Activated CD4-positive, alpha-beta memory T cell treated with anti-CD3 and anti-CD28 coated beads, Interleukin-2, amount 10 ng/mL, durations not matched to agents 7 days and 5 days (primary cell): Measurements from ENCODE around the gene PDK2. TPM values are rescaled to one million over a fixed set of nuclear protein-coding genes. Genes with fewer than 3 reads are reported as not detected.
A peak's percentile ranks its signal among the peaks of the same experiment; 100 is the strongest.

Experiments used
- CTCF ChIA-PET: fragments of 350-600 bp; sonication (Branson Sonifier 250); formaldehyde crosslinking; loops from one replicate; lab custom pipeline; 2021; ENCODE audit warnings: antibody characterized with exemption, inconsistent platforms; lab: Charles Lee
- POLR2A ChIA-PET: fragments of 350-600 bp; sonication (Branson Sonifier 250); formaldehyde crosslinking; loops from one replicate; lab custom pipeline; 2021; ENCODE audit warnings: antibody characterized with exemption; lab: Charles Lee
- DNase-seq: peaks from one replicate; pipeline ENCODE4 v3.0.0-alpha.2; 2020
- H3K27ac Mint-ChIP-seq: one replicate; pipeline ENCODE4 v1.8.0; 2021; ENCODE audit warnings: mild to moderate bottlenecking, mixed read lengths
- H3K27me3 Mint-ChIP-seq: one replicate; pipeline ENCODE4 v1.8.0; 2021; ENCODE audit warnings: mixed read lengths
- H3K36me3 Mint-ChIP-seq: one replicate; pipeline ENCODE4 v1.8.0; 2021; ENCODE audit warnings: low read depth, mixed read lengths
- H3K4me1 Mint-ChIP-seq: one replicate; pipeline ENCODE4 v1.8.0; 2021; ENCODE audit warnings: mixed read lengths
- H3K4me3 Mint-ChIP-seq: one replicate; pipeline ENCODE4 v1.8.0; 2021; ENCODE audit warnings: mild to moderate bottlenecking, mixed read lengths
- H3K9me3 Mint-ChIP-seq: one replicate; pipeline ENCODE4 v1.8.0; 2021; ENCODE audit warnings: mixed read lengths
- total RNA-seq, 2 experiments: library from RNA; stranded (reverse); gene quantifications; one replicate each; pipeline ENCODE4 v1.2.3, GENCODE V29; 2021

Gene PDK2
- total RNA-seq, 2 experiments from 2014 or later = 19.6 to 23.4 TPM

DNA sequence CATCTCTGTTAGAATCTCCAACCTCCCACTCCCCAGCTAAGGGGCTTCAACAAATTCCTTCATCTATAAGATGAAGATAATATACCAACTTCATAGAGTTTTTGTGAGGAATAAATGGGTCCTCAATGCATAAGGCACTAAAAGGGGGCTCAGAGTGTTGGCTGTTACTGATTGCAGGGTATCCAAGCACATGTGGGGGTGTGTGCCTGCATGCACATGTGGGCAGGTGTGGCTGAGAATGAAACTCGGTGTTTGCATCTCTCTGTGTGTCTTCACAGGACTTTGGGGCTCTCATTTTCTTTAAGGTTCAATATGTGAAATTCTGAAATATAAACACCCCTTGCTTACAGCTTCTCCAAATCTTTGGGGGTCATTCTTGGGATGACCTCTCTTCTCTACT is 59.5 kb downstream of the PDK2 start:
- H3K4me3 Mint-ChIP-seq = no peak overlapping the region
- peaks cover 43% of the 10 kb centered on the region for H3K4me1 Mint-ChIP-seq
- peaks cover 6% of the 10 kb centered on the region for H3K36me3 Mint-ChIP-seq
- no peaks in the 10 kb centered on the region for H3K9me3 Mint-ChIP-seq
- DNase-seq = no peak
- ChIA-PET CTCF (interaction anchor here (0.9 to 1.1 kb wide), 3 partner anchors 15 to 60 kb away, joined by 3 to 4 read pairs (median 3); no protein-coding TSS in a partner anchor), POLR2A (interaction anchor here (1.6 to 1.8 kb wide), 2 partner anchors 12 to 15 kb away, joined by 6 to 7 read pairs; no protein-coding TSS in a partner anchor)
- no peak overlapping the region for H3K27ac Mint-ChIP-seq
- no peaks in the 10 kb centered on the region for H3K27me3 Mint-ChIP-seq

DNA sequence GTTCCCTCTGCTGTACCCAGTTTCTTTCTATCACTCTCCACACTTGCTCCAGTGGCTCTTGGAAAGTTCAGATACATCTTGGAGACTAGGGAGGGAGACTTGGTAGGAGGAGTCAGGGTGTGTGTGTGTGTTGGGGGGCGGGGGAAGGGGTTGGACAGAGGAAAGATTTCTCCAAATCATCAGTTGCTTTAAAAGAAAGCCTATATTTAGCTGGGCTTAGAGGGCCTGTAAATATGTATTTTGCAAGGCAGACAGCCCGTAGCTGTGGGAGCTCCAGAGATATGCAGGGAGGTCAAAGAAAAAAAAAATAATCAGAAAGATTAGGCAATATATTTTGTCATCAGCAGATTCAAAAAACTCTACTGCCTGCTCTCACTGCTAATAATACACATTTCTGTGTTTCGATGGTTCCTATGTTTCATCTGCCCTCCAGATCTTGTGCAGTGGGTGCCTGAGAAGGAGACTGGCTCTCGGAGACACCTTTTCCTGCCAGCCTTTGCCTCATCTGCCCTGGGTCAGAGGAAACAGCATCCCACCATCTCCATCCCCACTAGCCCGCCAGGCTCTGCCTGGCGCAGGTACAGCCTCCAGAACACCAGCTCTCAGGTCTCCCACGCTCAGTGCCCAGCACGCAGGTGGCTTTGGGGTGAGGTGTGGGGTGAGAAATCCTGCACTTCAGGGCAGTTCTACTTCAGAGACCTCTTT is 60.1 kb downstream of the PDK2 start:
- H3K4me1 Mint-ChIP-seq = peaks cover 44% of the 10 kb centered on the region
- peaks cover 4% of the 10 kb centered on the region for H3K27me3 Mint-ChIP-seq
- H3K36me3 Mint-ChIP-seq = peaks cover 6% of the 10 kb centered on the region
- DNase-seq = no peak
- H3K9me3 Mint-ChIP-seq = no peaks in the 10 kb centered on the region
- no peak overlapping the region for H3K4me3 Mint-ChIP-seq
- CTCF ChIA-PET = interaction anchor here (1.1 to 1.2 kb wide), 2 partner anchors 14 to 61 kb away, joined by 3 read pairs; no protein-coding TSS in a partner anchor
- POLR2A ChIA-PET = interaction anchor here (1.6 to 1.8 kb wide), 2 partner anchors 13 to 16 kb away, joined by 6 to 7 read pairs; no protein-coding TSS in a partner anchor
- no peak overlapping the region for H3K27ac Mint-ChIP-seq

DNA sequence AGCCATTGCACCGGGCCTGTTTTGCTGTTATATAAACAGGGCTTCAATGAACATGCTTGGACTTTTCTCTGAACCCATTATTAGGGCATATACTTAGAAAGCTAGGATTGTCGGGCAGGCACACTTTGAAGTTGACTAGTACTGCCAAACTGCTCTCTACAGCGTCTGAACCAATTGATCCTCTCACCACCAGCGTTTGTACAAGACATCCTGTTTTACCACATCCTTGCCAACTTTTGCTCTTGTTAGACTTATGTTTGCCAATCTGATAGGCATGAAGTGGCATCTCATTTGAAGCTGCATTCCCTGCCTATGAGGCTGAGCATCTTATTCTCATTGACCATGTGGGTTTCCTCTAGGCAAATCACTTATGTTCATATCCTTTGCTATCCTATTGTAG is 62.7 kb downstream of the PDK2 start:
- Mint-ChIP-seq H3K27ac (peak overlapping the region; percentile 11), H3K36me3 (no peaks in the 10 kb centered on the region), H3K4me3 (no peak overlapping the region), H3K4me1 (peaks cover 51% of the 10 kb centered on the region), H3K27me3 (peaks cover 7% of the 10 kb centered on the region), H3K9me3 (no peaks in the 10 kb centered on the region)
- CTCF ChIA-PET = interaction anchor here (1.1 to 2.2 kb wide), 4 partner anchors 12 to 64 kb away, joined by 3 to 16 read pairs (median 6); no protein-coding TSS in a partner anchor
- POLR2A ChIA-PET = interaction anchor here (1.2 to 1.5 kb wide), 3 partner anchors 9 to 19 kb away, joined by 4 to 6 read pairs (median 4); no protein-coding TSS in a partner anchor
- DNase-seq = peak; percentile 35

DNA sequence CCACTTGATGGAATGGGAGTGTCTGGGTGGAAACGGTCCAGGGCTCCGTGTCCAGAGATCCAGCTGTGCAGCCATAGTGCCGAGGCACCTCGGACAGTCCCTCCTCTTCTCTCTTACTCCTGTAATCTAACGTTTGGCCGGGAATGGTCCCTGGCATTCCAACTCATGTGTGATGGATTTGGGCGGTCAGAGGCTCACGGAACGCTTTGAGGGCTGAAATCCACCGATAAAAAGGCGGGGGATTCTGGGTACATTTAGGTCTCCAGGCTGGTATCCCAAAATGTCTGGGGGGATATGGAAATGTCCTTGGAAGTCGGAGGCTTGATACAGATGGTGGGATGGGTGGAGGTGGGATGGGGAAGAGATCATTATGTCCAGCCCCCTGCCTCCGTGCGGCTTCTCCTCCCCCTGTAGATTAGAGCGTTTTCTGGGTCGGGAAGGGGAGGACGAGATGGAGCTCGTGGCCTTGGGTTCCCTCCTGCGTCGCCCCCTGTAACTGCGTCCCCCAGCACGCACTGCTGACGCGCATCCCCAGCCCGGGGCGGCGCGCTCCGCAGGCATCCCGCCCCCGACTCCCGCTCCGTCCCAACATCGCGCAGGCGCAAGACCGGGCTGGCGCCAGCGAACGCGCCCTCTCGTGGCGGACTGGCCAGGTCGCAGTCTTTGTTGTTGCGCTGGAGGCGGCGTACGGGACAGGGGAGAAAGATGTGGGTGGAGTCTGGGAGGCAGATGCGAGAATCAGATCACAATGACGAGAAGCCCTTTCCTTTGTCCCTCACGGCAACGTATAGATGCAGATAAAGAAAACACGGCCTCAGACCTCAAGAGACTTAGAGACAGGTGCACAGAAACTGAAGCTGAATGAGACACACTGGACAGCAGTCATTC is 66.1 kb downstream of the PDK2 start:
- ChIA-PET POLR2A (interaction anchor here (0.8 to 2.8 kb wide), 8 partner anchors 8 to 46 kb away, joined by 3 to 47 read pairs (median 3); partner anchors contain the start of gene PPP1R9B), CTCF (interaction anchor here (1.0 to 2.8 kb wide), 20 partner anchors 9 to 236 kb away, joined by 3 to 58 read pairs (median 10); partner anchors contain the start of genes COL1A1, LRRC59 and PPP1R9B)
- DNase-seq = peak; percentile 96
- Mint-ChIP-seq H3K4me3 (peak overlapping the region; percentile 70), H3K4me1 (peaks cover 36% of the 10 kb centered on the region), H3K36me3 (no peaks in the 10 kb centered on the region), H3K27ac (peak overlapping the region; percentile 75), H3K27me3 (peaks cover 7% of the 10 kb centered on the region), H3K9me3 (no peaks in the 10 kb centered on the region)

Other genes with a start within 250 kb of the PDK2 start
- not detected for gene TAC4, start 247.3 kb upstream of the PDK2 start, total RNA-seq
- under 1 TPM; 0.28 TPM for gene DLX4, start 126.2 kb upstream of the PDK2 start, total RNA-seq
- not detected for gene DLX3, start 100.1 kb upstream of the PDK2 start, total RNA-seq
- gene ITGA3, start 39.2 kb upstream of the PDK2 start, total RNA-seq = 10 to 100 TPM; 12.5 to 13.4 TPM
- gene SAMD14, start 34.8 kb downstream of the PDK2 start, total RNA-seq = 1 to 10 TPM in 1 of 2 experiments, under 1 TPM in 1; 0.68 to 1.3 TPM
- gene PPP1R9B, start 55.3 kb downstream of the PDK2 start, total RNA-seq = 100 to 1,000 TPM; 136 to 137 TPM
- gene SGCA, start 70.7 kb downstream of the PDK2 start, total RNA-seq = under 1 TPM in 1 of 2 experiments, not detected in 1; 0.30 TPM
- gene COL1A1, start 106.3 kb downstream of the PDK2 start, total RNA-seq = under 1 TPM; 0.50 to 0.55 TPM
- gene TMEM92, start 179.1 kb downstream of the PDK2 start, total RNA-seq = under 1 TPM in 1 of 2 experiments, not detected in 1; 0.08 TPM